ENCODE measurements around the gene SLC15A4.

DNA sequence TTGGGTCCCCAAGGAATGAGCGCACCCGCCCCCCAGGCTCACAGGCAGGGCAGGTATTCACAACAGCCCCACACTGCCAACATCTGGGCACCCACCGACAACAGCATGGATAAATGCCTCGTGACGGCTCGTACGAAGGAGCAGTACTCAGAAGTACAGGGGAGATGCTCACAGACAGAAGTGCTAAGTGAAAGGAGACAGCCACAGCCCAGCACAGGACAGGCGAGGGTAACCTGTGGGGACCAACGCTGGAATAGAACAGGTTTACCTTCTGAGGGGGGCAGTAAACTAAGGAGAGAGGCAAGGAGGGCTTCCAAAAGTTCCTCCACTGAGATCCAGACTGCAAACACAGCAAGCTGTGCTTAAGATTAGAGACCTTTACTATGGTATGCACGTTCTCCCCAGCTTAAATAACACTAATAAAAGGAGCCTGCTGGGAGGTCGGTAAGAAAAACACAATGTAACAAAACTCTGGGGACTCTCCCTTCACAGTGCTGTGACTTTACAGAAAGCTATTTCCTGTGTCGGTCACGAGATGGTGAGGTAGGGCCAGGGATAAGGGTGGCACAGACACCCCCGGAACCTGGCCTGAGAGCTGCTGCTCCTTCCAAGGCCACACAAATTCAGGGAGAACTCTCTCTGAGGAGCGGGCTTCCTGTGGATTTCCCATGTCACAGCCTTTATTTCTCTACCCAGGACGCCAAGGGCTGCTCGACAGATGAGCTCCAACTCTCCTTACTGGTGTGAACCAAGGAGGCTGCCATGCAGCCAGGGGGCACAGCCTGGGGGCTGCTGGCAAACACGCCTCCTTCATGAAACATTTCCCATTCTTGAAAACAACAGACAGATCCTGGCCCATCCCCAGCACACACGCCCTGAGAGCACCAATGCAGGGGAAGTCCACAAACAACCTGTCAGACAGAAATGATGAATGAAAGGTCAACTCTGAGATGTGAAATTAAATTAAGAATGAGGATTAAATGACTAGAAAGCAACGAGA, 26.3 kb downstream of the SLC15A4 start:
- TF ChIP-seq TARDBP (IDR thresholded peaks at IDR 0.05) = no peak
- no peak for TF ChIP-seq FOXM1 (IDR thresholded peaks at IDR 0.05; ENCODE audit: borderline replicate concordance)
- TF ChIP-seq FOXK2 (IDR thresholded peaks at IDR 0.05) = no peak
- TF ChIP-seq CTBP1 (IDR thresholded peaks at IDR 0.05; ENCODE audit: borderline replicate concordance) = no peak; the same call in 1 of the 2 replicates
- TF ChIP-seq, protein P1, sequence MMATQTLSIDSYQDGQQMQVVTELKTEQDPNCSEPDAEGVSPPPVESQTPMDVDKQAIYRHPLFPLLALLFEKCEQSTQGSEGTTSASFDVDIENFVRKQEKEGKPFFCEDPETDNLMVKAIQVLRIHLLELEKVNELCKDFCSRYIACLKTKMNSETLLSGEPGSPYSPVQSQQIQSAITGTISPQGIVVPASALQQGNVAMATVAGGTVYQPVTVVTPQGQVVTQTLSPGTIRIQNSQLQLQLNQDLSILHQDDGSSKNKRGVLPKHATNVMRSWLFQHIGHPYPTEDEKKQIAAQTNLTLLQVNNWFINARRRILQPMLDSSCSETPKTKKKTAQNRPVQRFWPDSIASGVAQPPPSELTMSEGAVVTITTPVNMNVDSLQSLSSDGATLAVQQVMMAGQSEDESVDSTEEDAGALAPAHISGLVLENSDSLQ (IDR thresholded peaks at IDR 0.05) = peak; percentile 18; the same call in 1 of the 2 replicates
- no peak for TF ChIP-seq NFRKB (IDR thresholded peaks at IDR 0.05)
- no peak for TF ChIP-seq SP1 (IDR thresholded peaks at IDR 0.05)
- no peak for TF ChIP-seq HDGF (IDR thresholded peaks at IDR 0.05; ENCODE audit: borderline replicate concordance)

Data from HEK293T (cell line).